Subcutaneous abdominal adipose tissue (tissue), 5 donors: ENCODE data around the gene SKAP2.
A peak's percentile ranks its signal among the peaks of the same experiment; 100 is the strongest.

Source experiments
- H3K27ac ChIP-seq: one replicate; pipeline ENCODE4 v1.7.0; 2013; ENCODE audit warnings: low read depth, mild to moderate bottlenecking, inconsistent platforms, low read length, moderate library complexity
- H3K27me3 ChIP-seq, 5 donors: one replicate each; pipeline ENCODE4 v1.7.0; 2013; ENCODE audit warnings: low read length in 5 of 5, inconsistent platforms in 1 of 5; ENCODE audit not compliant: control insufficient read depth in 5 of 5, insufficient read depth in 4 of 5
- H3K36me3 ChIP-seq, 5 donors: one replicate each; pipeline ENCODE4 v1.7.0; 2013; ENCODE audit warnings: low read length in 5 of 5; ENCODE audit not compliant: control insufficient read depth in 5 of 5, insufficient read depth in 5 of 5
- H3K4me1 ChIP-seq, 5 donors: one replicate each; pipeline ENCODE4 v1.7.0; 2013; ENCODE audit warnings: low read length in 5 of 5, mild to moderate bottlenecking in 3 of 5, moderate library complexity in 1 of 5; ENCODE audit not compliant: control insufficient read depth in 5 of 5, insufficient read depth in 5 of 5
- H3K4me3 ChIP-seq, 5 donors: one replicate each; pipeline ENCODE4 v1.7.0; 2013; ENCODE audit warnings: low read length in 5 of 5, low read depth in 1 of 5
- H3K9ac ChIP-seq, 5 donors: one replicate each; pipeline ENCODE4 v1.7.0; 2013; ENCODE audit warnings: low read length in 5 of 5, mild to moderate bottlenecking in 4 of 5, moderate library complexity in 3 of 5
- H3K9me3 ChIP-seq, 5 donors: one replicate each; pipeline ENCODE4 v1.7.0; 2013; ENCODE audit warnings: low read length in 5 of 5; ENCODE audit not compliant: control insufficient read depth in 5 of 5
- donor health status: healthy.
- donor health status: healthy.
- donor health status: healthy.
- donor health status: healthy.
- donor health status: healthy.

SKAP2 gene

GRCh38 chr7:26690135-26690805 is 174.1 kb downstream of the SKAP2 start:
- H3K36me3 ChIP-seq, result no peaks in the 10 kb centered on the region
- H3K27ac ChIP-seq, result no peak overlapping the region

DNA sequence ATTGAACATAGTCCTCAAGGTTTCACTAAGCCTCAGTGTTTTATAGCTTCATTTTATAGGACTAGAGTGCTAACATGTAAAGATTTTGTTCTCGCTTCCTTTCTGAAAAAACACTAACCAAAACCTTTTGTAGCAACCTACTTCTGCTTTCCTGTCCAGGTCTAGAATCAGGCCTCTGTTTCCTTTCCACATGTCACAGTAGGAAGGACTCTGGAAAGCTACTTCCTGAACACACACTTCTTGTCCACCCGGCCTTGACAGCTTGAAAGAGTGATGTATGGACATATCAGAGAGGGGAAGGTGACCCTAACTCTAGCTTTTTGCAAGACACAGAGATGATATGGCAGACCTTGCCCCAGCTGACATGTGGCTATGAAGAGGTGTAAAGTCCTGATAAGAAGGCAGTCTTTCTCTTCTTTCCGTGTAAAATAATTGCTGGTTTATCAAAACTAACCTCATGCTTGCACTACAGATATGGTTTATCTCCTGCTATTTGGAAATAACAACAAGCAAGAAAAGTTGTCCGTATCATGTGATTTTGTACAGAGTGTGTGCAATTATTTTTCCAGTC is 175.4 kb downstream of the SKAP2 start:
- H3K9ac ChIP-seq, result no peak overlapping the region
- no peaks in the 10 kb centered on the region for H3K27me3 ChIP-seq
- peak overlapping the region; percentile 20 for H3K27ac ChIP-seq

More at GRCh38 chr7:26690135-26690805, 174.1 kb downstream of the SKAP2 start:
- Histone ChIP-seq H3K27me3 (no peaks in the 10 kb centered on the region), H3K4me1 (peaks cover 4 to 55% (median 48%) of the 10 kb centered on the region in 5 donors), H3K4me3 (no peak overlapping the region), H3K9ac (no peak overlapping the region), H3K9me3 (no peaks in the 10 kb centered on the region)

GRCh38 chr7:26688388-26688787 is 176.0 kb downstream of the SKAP2 start:
- Histone ChIP-seq H3K4me3 (no peak overlapping the region), H3K9me3 (no peaks in the 10 kb centered on the region), H3K27ac (peak overlapping the region; percentile 20), H3K9ac (no peak overlapping the region), H3K27me3 (no peaks in the 10 kb centered on the region), H3K36me3 (no peaks in the 10 kb centered on the region), H3K4me1 (peaks cover 4 to 57% (median 43%) of the 10 kb centered on the region in 5 donors)

More for the DNA sequence above, 175.4 kb downstream of the SKAP2 start:
- peaks cover 4 to 57% (median 43%) of the 10 kb centered on the region in 5 donors for H3K4me1 ChIP-seq
- H3K4me3 ChIP-seq, result no peak overlapping the region
- no peaks in the 10 kb centered on the region for H3K9me3 ChIP-seq
- H3K36me3 ChIP-seq, result no peaks in the 10 kb centered on the region

GRCh38 chr7:26687032-26687431 is 177.4 kb downstream of the SKAP2 start:
- H3K9ac ChIP-seq, result peak overlapping the region in 3 of 5 donors; percentile 2 to 74 (median 14)
- H3K9me3 ChIP-seq, result no peaks in the 10 kb centered on the region
- H3K36me3 ChIP-seq, result no peaks in the 10 kb centered on the region
- H3K4me1 ChIP-seq, result peaks cover 4 to 57% (median 44%) of the 10 kb centered on the region in 5 donors
- peak overlapping the region; percentile 85 for H3K27ac ChIP-seq
- H3K4me3 ChIP-seq, result peak overlapping the region in 2 of 5 donors; percentile 8 to 40
- H3K27me3 ChIP-seq, result no peaks in the 10 kb centered on the region

- no peaks in the 10 kb centered on the region for H3K36me3 ChIP-seq
- peaks cover 4 to 57% (median 47%) of the 10 kb centered on the region in 5 donors for H3K4me1 ChIP-seq
- peak overlapping the region in 4 of 5 donors; percentile 2 to 74 (median 26) for H3K9ac ChIP-seq
- H3K27me3 ChIP-seq, result no peaks in the 10 kb centered on the region
- H3K4me3 ChIP-seq, result peak overlapping the region in 2 of 5 donors; percentile 8 to 40
- peak overlapping the region; percentile 85 for H3K27ac ChIP-seq
- H3K9me3 ChIP-seq, result no peaks in the 10 kb centered on the region
Observed at GRCh38 chr7:26686448-26686981, 177.9 kb downstream of the SKAP2 start.

DNA sequence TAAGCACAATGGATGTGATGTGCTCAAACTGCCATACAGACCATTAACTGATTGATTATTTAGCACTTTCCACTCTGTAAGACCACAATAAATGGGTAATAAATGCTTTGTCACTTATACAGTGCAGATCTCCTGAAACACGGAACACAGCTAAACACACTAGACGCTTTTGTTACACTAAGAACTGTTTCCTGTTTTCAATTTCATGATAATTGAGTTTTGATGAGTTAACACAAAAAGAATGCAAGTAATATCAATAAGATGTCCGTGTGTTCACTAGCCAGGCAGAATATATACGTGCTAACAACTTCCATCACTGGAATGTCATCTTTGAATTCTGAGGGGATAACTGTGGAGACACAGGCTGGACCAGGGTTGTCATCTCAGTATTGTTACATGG is 178.8 kb downstream of the SKAP2 start:
- H3K4me3 ChIP-seq, result no peak overlapping the region
- no peaks in the 10 kb centered on the region for H3K9me3 ChIP-seq
- peaks cover 4 to 53% (median 47%) of the 10 kb centered on the region in 5 donors for H3K4me1 ChIP-seq
- H3K36me3 ChIP-seq, result no peaks in the 10 kb centered on the region
- H3K27me3 ChIP-seq, result no peaks in the 10 kb centered on the region
- H3K27ac ChIP-seq, result peak overlapping the region; percentile 85
- peak overlapping the region in 2 of 5 donors; percentile 57 to 74 for H3K9ac ChIP-seq

GRCh38 chr7:26684447-26684846 is 179.9 kb downstream of the SKAP2 start:
- no peaks in the 10 kb centered on the region for H3K9me3 ChIP-seq
- no peak overlapping the region for H3K4me3 ChIP-seq
- no peaks in the 10 kb centered on the region for H3K36me3 ChIP-seq
- no peaks in the 10 kb centered on the region for H3K27me3 ChIP-seq
- H3K9ac ChIP-seq, result peak overlapping the region in 2 of 5 donors; percentile 35 to 46
- H3K27ac ChIP-seq, result peak overlapping the region; percentile 28
- peaks cover 4 to 43% (median 42%) of the 10 kb centered on the region in 5 donors for H3K4me1 ChIP-seq

DNA sequence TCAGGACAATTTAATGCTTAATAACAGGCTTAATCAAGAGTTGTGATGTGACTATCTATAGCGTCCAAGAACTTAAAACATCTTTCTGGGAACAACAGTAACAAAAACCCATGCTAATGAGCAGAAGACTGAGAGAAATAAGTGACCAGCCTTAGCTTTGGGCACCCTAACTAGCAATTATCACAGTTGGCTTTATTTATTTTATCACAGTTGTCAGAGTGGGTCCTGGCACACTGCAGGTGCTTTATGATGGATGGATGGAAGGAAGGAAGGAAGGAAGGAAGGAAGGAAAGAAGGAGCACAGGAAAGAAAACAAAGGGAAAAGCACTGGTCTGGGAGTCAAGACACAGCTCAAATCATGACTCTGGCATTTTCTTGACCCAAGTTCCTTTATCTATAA is 181.1 kb downstream of the SKAP2 start:
- Histone ChIP-seq H3K27me3 (no peaks in the 10 kb centered on the region), H3K4me1 (peaks cover 4 to 33% (median 30%) of the 10 kb centered on the region in 5 donors), H3K36me3 (no peaks in the 10 kb centered on the region), H3K27ac (no peak overlapping the region), H3K4me3 (no peak overlapping the region), H3K9me3 (no peaks in the 10 kb centered on the region), H3K9ac (no peak overlapping the region)

DNA sequence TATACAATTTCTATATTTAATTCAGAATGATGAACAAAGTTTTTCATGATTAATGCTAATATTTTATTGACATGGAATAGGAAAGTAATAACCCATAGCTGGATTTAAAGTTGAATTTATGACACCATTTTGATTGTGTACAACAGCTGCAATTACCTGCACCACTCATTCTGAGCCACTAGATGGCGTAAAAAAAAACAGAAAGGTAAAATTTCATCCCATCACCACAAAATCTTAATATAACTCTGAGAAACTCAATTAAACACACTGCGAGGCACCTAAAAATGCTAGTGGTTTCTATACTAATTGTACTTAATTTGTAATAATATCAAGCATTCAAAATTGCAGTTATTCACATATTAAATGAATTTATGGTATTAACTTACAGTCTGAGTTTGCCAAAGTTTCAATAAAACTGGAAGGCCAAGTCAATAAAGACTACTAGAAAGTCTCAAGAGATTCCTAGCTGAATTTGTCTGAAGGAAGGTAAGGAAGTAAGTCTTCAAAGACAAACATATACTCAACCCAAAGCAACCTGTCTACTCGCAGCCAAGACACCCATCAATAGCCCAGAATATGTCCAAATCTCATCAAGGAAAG is 182.5 kb downstream of the SKAP2 start:
- Histone ChIP-seq H3K36me3 (no peaks in the 10 kb centered on the region), H3K4me3 (no peak overlapping the region), H3K27ac (no peak overlapping the region), H3K27me3 (no peaks in the 10 kb centered on the region), H3K9me3 (no peaks in the 10 kb centered on the region), H3K4me1 (peaks cover 4 to 21% (median 18%) of the 10 kb centered on the region in 5 donors), H3K9ac (no peak overlapping the region)

DNA sequence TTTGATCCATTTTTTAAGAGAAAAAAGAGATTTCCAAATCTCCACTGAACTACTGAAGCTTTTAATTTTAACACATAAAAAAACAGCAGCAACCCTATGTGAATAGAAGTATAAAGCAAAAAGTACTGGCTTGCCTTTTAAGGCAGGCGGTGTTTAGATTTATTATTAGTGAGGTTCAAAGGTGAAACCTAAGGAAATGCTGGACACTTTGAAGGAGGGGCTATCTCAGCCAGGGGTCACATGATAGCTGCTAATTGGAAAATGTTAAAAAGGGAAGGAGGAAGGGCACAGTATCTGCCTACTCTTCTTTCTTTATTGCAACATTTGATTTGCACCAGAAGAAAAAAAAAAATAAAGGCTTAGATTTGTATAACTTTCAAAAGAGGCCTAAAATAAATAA is 183.8 kb downstream of the SKAP2 start:
- H3K9ac ChIP-seq, result no peak overlapping the region
- no peaks in the 10 kb centered on the region for H3K36me3 ChIP-seq
- H3K27ac ChIP-seq, result no peak overlapping the region
- H3K27me3 ChIP-seq, result no peaks in the 10 kb centered on the region
- peaks cover 2 to 10% (median 6%) of the 10 kb centered on the region in 5 donors for H3K4me1 ChIP-seq
- H3K9me3 ChIP-seq, result no peaks in the 10 kb centered on the region
- no peak overlapping the region for H3K4me3 ChIP-seq
